Left renal pelvis (tissue), 4 donors: ENCODE results near the gene EXOC4. TPM values are rescaled to one million over a fixed set of nuclear protein-coding genes. Genes with fewer than 3 reads are reported as not detected.

ENCODE experiments used
- DNase-seq, 4 donors: peaks; one replicate each; pipeline ENCODE4 v3.0.0-alpha.2; 2013; ENCODE audit warnings: low read depth in 4 of 4, low spot score in 3 of 4
- polyA plus RNA-seq, 4 donors: library from polyadenylated mRNA; unstranded; fragments of 120-200 nt; gene quantifications; one replicate each; pipeline ENCODE4 v1.2.1, GENCODE V29; 2013; ENCODE audit not compliant: insufficient read length in 4 of 4

The EXOC4 gene
- polyA plus RNA-seq, 4 donors: 59.2 to 81.3 (median 72.0) TPM

DNA sequence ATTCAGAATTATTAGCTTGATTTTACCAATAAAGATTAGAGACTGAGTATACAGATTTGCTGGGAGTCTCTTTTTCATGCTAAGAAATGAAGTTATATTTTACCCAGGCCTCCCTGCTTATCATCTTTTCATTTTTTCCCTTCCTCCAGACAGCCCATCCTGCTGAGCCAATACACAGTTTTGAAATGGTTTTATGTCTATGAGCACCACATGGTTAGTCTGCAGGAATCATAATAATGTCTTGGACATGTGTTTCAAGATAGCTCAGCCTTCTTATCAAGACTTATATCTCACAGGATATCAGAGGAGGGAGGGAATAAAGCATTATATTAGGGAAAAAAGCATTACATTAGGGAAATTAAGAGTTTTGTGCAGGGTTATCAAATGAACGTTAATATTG is 157.1 kb downstream of the EXOC4 start:
- DNase-seq: no peak

DNA sequence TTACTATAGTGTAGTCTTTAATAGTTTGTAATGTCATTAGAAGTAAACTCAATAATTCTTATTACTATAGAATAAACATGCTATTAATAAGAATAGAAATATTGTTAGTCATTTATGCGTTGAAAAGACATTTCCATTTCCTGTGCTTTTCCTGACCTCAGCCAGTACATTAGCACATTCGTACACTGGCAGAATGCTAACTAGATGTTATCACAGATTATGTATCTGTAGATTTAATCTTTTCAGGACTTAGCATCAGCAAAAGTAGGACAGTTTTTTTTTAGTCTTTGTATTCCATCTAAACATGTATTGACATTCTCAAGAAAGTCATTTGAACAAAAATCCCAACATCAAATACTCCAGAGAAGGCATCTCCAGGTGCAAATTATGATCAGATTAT is 158.5 kb downstream of the EXOC4 start:
- DNase-seq: no peak

DNA sequence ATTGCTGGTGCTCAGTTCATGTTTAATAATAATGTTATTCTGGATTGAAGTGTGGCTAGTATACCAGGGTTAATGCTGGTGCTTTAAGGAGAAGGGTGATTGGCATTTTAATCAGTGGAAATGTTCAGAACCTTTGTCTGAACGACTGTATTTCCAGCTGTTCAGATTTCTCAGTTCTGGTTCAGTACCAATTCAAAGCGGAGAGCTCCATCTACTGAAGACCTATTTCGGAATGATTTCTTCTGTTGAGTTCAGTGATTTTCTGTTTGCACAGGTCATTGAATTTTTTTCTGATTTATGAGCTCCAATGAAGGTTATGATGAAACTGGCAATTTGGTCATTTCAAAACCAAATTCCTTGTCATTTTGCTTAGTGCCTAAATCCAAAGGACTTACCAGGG is 160.1 kb downstream of the EXOC4 start:
- no peak for DNase-seq

DNA sequence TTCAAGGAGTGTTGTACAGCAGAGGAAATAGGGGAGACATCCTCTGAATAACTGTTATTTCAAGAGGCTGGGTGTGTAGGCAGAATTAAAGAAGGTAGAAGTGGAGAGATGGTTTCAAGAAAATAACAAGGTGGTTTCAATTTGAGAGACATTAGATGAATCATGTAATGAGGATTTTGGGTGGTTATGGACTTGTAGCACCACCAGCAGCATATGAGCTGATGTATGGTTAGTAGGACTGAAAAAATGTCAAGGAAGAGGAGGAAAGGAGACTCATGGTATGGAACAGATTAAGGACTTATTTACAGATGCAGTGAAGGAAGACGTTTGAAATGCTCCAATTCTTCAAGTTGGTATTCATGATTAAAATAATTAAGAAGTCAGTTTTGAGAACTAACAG is 166.2 kb downstream of the EXOC4 start:
- no peak for DNase-seq

DNA sequence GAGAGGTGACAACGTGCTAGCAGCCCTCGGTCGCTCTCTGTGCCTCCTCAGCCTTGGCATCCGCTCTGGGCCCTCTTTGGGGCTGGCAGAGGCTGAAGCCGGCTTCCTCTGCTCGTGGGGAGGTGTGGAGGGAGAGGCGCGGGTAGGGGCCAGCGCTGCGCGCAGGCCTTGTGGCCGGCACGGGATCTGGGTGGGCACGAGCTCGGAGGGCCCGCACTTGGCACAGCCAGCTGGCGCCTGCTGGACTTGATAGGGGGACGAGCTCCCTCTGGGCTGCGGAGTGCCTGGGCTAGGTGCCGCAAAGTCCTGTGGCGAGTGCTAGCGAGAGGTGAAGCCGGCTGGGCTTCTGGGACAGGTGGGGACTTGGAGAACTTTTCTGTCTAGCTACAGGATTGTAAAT is 170.7 kb downstream of the EXOC4 start:
- DNase-seq: no peak

DNA sequence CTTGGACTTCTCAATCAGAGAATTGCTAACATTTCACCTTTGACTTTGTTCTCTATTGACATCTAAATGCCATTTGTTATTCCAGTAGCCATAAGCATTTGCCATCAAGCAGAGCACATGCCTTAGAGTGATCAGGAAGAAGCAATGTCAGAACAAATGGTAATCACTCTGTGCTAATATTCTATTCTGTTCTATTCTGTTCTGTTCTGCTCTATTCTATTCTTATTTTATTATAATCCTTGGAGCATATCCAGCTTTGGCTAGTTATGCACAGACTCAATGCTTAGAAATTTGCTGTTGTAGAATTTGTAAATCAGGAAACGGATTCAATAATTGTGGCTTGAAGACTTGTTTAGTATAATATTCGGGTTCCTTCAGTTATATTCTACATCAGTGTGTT is 175.4 kb downstream of the EXOC4 start:
- DNase-seq: no peak

DNA sequence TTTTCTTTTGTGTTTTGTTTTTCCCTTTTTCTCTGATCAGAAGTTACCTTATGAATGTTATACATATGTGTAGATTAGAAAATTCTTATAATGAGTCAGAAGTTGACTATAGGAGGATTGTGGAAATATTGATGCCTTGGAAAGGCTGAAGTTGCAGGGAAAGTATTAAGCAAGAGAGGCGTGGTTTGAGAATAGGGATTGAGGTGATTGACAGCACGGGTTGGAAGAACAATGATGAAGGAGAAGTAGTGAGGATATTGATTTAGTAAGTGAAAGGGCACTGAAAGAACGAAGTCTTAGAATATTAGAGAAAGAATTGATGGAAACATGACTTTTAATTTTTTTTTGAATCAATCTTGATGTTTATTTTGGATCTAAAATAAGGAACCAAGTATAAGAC is 176.0 kb downstream of the EXOC4 start:
- DNase-seq: no peak

DNA sequence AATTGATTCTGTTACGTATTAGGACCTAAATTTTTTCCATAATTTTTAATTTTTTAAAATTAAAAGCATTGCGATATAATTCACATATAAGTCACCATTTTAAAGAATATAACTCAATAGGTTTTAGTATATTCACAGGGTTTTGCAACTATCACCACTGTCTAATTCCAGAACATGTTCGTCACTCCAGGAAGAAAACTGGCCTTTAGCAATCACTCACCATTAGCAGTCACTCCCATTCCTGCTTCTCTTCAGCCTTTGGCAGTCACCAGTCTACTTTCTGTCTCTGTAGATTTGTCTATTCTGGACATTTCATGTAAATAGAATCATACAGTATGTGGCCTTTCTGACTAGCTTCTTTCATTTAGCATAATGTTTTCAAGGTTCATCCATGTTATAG is 176.5 kb downstream of the EXOC4 start:
- no peak for DNase-seq

DNA sequence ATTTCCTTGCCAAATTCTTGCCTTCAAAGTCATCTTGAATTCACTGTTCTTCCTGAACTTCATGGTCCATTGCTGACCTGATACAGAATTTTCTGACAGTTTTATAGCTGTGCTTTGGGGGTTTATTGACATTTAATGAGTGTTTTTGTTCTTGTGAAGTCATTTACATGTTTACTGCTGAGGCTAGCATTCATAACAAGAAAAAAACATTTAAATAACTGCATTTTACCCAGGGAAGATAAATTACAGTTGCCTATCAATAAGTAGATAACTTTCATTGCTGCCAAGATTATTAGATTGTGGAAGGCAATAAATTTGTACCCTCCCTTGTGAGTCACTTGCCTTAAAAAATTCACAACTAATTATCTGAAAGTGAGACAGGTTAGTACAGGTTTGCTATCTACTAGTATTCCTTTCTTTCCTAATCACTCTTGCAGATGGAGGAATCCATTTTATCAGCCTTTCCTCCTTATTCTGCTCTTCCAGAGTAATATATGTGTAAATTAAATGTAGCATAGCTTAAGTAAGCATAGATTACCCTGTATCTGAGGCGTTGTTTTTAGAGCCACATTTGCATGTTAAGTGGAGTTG is 178.4 kb downstream of the EXOC4 start:
- DNase-seq: no peak

DNA sequence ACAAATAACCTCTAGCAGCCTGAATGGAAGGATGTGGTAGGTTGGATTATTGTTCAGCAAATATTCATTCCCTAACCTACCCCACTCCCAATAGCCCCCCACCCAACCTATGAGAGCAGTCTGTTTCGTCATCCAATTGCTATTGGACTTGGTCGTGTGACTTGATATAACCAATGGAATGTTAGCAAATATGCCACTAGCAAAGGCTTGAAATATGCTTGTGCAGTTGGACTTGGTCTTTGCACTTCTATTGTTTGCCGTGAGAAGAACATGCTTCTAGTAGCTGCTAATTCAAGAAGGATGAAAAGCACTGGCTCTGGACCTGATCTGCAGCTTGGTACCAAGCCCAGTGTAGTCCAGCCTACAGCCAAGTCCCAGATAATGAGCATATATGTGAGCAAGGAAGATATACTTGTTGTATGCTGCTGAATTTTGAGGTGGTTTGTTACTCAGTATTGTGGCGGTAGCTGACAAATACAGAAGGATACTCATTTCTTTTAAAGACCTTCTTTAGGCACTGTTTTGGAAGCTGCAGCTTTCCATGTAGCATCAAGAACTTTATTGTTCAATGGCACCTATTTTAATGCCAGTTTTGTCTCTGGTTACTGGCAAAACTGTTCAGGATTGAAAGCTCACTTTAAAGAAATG is 180.4 kb downstream of the EXOC4 start:
- no peak for DNase-seq

DNA sequence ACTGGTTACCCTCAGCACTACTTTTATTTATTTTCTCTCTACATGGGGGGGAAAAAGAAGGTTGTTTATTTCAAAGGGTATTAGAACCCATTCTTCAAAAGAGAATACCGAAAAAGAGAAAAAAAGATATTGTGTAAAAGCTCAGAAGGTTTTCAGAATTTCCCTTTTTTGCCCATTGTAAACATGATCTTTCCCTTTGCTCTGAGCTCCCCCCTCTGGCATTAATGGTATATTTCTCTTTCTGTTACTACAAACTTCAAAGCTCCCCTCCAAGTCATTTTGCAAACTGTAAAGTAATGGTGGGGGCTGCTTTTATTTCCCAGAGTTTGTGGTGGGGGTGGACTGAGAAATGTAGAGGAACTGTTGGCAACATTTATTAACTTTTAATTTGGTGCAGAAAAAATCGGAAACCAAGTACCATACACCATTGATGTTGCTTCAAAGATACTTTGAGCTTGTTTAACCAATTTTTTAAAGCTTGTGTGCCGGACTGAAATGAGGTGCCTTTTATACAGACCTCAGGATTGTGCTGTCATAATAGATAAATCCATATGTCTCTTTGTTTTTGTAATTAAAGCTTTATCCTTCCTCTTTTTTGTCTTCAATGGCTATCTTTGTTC is 181.5 kb downstream of the EXOC4 start:
- DNase-seq: peak in 1 of 4 donors; percentile 8

DNA sequence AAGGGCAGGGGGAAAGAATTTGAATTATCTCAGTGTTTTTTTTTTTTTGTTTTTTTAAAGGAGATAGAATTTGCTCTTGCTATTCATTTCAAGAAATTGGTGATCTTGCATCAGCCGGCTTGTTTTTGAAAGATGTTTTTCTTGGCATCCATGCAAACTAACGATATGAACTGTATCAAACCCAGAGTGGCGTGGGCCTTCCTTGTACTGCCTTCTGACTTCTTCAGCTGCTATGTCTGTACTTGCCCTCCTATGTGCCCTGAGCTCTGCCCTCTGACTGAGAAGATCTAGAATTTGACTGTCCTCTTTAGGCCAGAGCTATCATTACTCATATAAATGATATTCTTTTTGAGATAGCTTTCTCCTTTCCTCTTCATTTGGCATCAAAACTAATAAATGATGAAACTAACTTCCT is 183.1 kb downstream of the EXOC4 start:
- DNase-seq: no peak

DNA sequence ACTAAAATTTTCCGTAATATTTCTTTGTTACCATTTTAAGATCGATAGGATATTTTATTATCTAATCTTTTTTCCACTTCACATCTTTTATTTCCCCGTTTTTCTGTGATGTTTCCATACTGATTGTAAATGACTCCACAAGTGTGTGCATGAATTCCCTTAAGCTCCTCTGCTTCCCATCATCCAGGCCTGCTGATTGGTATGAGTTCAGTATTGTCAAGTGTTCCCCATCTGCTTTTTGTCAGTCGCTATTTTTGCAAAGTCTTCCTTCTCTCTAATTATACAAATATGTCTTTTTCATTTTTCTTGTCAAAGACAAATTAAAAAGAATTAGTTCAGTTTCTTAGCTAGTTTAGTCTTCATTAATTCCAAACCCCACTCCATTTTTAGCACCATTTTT is 184.7 kb downstream of the EXOC4 start:
- DNase-seq: no peak

DNA sequence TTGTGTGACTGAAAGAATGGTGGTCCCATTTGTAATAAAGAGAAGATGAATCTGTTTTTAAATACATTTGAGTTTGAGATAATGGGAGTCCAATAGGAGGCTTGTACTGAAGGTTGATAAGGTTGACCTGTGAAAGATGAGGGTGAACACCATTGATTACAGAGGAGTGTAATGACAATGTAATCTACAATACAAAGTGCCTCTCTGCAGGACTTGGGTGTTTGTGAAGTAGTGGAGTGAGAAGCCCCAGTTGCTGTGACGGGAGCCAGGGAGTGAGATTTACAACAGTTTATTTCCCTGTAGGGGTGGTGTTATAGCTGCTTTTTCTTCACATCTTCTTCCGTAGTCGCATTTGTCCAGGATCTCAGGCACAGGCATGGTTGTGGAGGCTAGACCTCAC is 189.9 kb downstream of the EXOC4 start:
- DNase-seq: no peak

DNA sequence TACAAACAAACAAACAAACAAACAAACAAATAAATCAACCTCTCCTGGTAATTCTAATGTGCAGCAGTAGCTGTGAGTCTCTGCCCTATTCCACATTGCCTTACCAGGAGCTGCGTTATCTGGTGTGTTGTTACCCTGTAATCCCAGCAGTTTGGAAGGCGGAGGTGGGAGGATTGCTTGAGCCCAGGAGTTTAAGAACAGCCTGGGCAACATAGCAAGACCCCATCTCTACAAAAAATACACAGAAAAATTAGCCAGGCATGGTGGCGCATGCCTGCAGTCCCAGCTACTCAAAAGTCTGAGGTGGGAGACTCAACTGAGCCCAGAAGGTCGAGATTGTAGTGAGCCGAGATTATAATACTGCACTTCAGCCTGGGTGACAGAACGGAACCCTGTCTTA is 192.7 kb downstream of the EXOC4 start:
- no peak for DNase-seq

DNA sequence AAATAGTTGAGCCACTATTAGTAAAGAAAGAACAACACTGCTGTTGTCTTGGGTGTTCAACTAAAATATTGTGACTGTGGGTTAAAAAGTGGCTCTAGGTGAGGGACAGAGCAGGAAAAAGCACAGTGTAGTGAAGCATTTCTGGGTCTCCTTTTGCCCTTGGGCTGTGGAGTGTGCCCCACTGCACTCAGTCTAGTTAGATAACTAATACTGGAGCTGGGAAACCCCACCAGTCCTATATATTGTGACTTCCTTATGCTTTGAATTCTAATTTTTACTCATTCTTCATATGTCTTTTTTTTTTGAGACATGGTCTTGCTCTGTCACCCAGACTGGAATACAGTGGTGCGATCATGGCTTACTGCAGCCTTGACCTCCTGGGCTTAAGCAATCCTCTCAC is 195.1 kb downstream of the EXOC4 start:
- no peak for DNase-seq

DNA sequence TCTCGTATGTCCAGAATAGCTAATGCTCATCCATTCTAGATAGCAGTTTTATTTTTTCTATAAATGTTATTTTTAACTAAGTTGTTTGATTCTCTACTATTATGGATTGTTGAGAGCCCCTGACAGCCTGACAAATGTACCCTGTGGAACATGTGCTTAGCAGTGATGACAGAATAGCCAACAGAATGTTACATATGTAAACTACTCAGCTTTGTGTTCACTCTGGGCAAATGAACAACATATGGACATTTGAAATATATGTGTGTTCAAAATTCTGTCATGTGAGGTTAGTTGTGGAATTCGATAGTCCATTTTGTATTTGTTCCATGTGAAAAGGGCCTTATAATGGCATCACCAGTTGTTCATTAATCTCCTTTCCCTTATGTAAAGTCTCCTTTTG is 199.7 kb downstream of the EXOC4 start:
- DNase-seq: no peak

DNA sequence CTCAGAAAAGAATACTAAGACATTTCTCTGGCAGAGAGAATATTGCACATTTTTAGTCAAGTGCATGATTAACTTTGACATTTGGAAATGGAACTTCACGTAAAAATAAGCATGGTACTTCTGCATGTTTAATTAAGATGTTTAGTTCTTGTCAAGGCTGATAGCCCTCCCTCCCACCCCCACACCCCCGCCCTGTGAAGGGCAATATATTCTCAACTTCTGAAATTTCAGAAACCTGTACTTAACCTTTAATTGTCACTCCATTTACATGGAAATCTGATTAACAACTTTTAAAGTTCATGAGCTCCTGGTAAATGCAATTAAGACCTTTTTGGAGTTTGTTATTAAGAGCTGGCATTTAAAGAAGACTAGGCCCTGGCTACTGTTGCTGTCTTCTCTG is 205.8 kb downstream of the EXOC4 start:
- no peak for DNase-seq

DNA sequence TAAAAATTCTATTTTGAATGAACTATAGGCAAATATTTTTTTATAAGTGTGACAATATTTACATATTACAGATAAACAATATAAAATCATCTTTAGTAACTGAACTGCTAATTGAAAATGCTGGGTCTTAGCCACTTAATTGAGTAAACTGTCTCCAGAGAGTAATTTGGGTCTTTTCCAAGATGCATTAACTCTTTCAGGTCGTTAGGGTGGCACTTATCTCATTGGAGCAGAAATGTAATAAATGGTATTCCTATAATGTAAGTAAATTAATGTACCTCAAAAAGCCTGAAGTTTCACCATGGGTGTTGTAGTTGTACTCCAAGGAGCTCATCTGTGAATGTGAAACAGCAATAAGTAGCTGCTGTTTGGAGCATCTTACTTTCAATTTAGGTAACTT is 208.5 kb downstream of the EXOC4 start:
- DNase-seq: no peak

DNA sequence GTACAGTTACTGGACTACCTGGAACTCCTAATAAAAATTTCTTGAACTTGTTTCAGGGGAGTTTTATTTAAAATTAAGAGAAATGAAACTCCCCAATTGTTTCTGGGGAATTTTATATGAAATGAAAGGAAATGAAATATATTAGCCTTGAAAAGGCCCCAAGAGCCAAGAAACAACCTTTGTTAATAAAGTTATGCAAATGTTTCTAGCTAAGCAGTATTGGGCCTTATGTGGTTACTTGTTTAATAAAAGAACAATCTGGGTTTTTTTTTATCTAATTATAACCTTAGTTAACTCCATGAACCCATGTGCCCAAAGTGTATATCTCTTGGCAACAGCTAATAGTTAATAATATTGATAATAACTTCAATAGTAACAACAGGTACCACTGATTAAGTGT is 222.8 kb downstream of the EXOC4 start:
- DNase-seq: no peak

DNA sequence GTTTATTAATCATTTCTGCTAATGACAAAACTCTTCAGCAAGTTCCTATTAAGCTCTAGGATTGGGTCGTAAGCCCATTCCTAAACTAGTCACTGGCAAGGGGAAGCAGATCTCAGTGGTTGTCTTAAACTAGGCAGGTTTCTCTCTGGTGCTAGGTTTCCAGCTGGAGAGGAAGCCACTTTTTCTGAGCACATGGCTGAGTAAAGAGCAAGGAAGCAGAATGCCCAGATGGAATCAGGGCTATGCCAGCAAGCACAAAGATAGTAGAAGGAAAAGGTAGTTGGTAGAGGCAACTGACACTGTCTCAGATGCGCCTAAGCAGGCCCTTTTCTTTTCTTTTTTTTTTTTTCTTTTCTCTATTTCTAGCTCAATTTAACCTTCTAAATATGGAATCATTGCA is 224.9 kb downstream of the EXOC4 start:
- DNase-seq: no peak

DNA sequence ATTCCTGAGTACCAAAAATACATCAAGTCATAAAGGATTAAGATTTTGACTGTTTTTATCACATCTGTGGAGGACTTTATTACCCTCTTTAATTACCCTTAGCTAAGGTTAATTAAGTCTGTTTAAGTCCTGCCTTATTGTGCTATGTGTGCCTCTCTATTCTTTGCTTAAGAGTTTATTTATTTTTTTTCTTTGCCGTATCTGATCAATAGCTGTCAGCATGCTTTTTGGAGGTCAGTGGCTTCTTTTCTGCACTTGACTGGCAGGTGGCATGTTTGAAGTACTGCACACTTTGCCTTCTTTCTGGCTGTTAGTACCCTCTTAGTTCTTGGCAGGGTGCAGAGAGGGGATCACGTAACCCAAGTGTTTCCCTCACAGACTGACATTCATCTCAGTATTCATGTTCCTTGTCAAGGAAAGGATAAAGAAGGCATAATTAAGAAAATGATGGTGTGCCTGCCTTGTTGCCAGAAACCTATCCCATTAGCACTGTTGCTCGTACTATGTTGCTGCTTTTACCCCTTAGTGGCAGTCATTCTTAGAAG is 225.8 kb downstream of the EXOC4 start:
- DNase-seq: no peak
